NOMO-1 (cell line): ENCODE results near the gene SLC47A1.
A peak's percentile ranks its signal among the peaks of the same experiment; 100 is the strongest.
"Not testable (repeated sequence)": the region's sequence is repeated elsewhere in the genome, so short reads cannot be mapped to it uniquely, and the experiment has no call there.

Experiments used
- DNase-seq, 2 experiments: peaks; one replicate each; lab custom pipeline; 2025; ENCODE audit not compliant: unreplicated experiment in 2 of 2; lab: John Stamatoyannopoulos, UW

SLC47A1 gene

DNA sequence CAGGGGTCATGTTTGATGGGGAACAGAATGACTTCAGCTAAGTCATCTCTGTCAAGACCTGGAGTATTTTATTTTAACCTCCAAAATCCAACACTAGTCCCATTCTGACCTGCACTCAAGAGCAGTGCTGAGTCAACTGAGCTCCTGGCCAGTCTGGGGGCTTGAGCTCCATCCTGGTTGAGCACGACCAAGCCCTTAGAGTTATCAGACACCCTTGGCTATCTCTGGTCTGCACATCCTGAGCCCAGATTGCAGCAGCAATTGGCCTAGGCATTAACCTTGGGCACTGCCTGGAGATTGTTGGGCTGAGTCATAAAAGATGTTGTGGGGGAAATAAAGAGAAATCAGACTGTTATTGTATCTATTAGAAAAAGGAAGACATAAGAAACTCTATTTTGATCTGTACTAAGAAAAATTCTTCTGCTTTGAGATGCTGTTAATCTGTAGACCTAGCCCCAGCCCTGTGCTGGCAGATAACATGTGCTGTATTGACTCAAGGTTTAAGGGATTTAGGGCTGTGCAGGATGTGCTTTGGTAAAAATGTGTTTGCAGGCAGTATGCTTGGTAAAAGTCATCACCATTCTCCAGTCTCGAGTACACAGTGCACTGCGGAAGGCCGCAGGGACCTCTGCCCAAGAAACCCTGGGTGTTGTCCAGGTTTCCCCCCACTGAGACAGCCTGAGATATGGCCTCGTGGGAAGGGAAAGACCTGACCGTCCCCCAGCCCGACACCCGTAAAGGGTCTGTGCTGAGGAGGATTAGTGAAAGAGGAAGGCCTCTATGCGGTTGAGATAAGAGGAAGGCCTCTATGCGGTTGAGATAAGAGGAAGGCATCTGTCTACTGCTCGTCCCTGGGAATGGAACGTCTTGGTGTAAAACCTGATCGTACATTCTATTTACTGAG lies 14.0 kb upstream of the SLC47A1 start:
- peak; percentile 70 to 82 for DNase-seq

DNA sequence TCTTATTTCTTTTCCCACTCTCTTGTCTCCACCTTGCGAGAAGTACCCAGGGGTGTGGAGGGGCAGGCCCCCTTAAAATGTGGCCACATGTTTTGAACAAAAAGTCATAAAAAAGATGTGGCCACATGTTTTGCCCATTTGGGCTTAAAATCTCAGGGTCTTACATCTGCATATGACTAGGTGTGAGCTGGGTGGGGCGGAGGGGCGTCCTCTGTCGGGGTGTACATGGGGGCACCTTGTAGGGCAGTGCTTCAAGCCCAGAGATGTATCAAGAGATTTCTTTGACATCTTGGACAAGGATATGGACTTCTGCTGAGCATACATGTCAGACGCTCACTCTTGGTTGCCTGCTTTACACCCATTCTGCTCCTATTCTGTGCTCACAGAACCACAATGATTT lies 13.0 kb upstream of the SLC47A1 start:
- DNase-seq = no peak

DNA sequence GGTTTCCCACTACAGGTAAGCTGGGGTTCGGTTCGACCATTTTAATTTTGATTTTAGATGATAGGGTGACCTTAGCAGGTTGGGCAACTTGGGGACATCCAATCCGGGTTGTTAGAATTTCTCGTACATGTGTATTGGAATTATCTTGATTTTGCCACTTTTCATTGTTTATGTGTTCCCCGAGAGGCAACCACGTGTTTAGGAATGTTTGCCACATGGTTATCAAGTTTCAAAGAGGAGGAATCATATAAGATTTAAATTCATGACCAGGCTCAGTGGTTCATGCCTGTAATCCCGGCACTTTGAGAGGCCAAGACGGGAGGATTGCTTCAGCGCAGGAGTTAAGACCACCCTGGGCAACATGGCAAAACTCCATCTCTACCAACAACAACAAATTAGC lies 10.0 kb upstream of the SLC47A1 start:
- DNase-seq = no peak

DNA sequence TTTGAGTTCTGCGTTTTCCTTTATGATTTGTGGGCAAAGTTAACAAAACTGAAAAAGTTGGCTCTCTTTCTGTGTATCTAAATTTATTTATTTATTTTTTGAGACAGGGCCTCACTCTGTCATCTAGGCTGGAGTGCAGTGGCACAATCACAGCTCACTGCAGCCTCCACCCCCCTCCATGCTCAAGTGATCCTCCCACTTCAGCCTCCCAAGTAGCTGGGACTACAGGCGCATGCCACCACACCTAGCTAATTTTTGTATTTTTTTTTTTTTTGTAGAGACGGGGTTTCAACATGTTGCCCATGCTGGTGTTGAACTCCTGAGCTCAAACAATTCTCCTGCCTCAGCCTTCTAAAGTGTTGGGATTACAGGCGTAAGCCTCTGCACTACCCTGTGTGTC lies 6.7 kb upstream of the SLC47A1 start:
- DNase-seq = not testable (repeated sequence)

DNA sequence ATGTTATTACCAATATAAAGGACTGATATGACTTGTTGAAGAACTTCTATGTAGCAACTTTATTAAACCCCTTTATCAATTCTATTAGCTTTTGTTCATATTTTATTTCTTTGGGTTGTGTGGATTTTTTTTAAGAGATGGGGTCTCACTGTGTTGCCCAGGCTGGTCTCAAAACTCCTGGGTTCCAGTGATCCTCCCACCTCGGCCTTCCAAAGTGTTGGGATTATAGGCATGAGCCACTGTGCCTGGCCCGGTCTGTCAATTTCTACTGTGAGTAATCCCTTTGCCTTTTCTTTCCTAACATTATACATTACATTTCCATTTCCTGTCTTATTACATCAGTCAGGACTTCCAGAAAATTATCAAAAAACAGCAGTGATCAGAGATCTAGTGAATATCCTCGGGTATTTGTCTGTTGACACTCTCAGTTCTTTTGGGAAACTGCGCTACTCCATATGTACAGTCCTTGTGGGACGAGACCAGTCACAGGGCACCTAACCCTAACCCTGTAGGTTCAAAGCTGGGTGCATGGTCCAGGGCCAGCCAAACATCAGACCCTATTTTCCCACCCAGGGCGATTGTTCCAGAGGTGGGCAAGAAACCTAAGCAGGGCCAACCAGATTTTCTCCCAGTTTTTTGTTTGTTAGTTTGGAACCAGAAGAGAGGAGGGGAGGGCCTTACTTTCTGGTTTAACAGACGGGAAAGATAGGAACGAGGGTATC lies 1.7 kb upstream of the SLC47A1 start:
- DNase-seq = no peak

DNA sequence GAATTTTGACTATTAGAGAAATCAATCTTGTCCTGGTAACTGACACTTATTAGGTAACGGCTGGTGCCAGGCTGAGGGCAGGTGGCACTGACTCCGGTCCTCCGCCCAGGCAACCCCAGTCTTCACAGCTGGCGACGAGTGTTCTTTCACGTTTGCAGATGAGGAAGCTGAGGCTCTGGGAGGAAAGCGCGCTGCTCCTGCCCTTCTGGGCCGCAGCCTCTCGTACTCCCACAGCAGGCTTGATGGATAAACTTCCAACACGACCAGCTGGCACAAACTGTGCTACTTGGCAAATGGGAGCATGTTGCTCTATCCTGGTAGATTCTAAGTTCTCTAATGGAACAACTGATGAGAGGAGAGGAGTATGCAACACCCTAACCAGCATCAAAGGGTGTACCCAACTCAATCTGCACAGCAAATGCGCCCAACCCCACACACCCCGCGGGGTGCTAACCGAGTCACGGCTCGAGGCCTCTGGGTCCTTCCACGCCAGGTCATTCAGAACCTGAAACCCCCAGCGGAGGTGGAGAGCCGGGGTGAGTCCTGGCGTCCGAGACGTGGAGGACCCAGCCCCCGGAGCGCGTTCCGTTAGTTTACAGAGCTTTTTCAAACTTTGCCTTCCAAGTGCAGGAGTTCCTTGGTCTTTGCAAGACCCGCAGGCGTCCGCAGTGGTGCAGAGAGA lies 477 bp upstream of the SLC47A1 start:
- DNase-seq = no peak

DNA sequence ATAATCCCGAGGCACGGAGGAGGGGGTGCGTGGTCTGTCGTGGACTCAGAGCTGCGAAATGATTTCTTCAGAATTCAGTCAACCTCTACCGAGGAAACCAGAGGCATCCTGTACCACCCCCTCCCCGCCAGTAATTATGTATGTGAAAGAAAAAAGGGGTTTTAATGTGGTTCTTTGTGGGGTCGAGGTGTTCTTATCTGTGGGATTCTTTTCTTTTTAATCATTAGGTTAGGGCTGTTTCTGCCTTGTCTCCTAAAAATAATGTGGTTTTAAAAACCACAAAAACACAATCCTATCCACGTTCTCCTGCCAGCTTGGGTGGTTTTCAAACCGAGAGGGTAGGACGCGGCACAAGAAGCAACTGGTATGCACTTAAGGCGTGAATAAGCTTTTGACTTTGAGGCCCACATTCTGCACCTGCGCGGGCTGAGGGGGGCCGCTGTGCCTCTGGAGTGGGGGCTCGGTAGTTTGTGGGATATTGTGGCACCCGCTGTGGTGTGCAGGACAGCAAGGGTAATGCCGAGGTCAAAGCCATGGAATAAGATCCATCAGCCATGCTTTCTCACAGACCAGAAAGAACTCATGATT lies 1.0 kb downstream of the SLC47A1 start:
- no peak for DNase-seq

DNA sequence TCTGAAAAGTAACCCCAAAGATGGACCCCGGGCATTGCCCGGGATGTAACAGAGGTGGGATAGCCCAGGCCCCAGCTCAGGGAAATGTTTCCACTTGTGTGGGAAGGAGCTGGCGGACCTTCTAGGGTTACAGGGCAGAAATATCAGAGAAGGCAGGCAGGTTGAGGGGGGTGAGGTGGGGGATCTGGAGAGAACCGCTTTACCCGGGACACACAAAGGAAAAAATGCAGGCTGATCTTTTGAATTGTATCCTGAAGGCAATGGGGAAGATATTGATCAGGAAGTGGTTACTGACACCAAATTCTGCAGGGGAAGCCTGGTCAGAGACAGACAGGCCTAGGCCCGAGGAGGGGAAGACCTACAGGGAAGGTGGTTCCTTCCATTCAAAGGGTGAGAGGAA lies 3.5 kb downstream of the SLC47A1 start:
- DNase-seq = no peak

DNA sequence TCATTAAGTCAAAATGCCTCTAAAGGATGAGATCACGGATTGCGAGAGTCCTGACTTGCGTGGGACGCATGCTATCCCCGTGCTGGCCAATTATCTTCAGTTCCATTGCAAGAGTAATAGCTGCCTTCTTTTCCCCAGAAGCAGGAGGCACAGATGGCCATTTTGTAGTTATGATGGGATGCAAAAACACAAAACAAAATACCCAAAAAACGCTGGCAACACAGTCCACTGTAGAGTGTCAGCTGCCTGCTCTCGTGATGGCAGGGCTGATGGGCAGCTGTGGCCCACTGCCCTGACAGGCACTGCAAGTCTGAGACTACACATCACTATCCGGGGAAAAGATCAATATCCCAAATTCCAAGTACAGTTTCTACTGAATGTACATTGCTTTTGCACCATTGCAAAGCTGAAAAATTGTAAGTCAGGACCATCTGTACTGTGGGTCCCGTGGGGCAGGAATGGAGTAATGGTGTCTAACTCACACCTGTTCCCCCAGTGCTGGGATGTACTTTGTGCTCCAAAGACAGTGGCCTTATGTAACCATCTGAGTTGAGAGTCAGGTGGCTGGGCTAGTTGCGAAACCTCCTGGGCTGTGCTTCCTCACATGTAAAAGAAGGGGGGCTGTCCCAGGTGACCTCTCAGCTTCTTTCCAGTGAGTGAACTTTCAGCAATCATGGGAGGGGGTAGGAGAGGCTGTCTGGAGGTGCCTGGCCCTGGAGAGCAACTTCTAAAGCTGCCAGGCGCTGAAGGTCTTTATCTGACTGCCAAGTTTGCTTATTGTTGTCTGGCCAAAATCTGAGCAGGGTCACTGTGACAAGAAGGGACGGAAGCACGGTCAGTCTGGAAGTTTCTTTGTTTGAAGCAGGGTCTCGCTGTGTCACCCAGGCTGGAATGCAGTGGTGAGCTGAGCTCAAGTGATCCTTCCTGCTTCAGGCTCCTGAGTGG lies 4.7 kb downstream of the SLC47A1 start:
- no peak for DNase-seq

DNA sequence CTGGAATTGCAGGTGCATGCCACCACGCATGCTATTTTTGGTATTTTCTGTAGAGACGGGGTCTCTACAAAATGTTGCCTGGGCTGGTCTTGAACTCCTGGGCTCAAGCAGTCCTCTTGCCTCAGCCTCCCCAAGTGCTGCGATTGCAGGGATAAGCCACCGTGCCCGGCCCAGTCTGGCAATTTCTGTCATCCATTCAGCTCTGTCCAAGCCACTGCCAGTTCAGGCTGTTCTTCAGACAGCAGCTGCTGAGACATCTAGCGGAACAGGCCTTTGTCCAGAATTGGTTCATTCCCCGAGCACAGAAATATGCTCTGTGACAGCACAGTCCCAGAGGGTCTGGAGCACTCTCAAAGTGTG lies 5.4 kb downstream of the SLC47A1 start:
- no peak for DNase-seq

DNA sequence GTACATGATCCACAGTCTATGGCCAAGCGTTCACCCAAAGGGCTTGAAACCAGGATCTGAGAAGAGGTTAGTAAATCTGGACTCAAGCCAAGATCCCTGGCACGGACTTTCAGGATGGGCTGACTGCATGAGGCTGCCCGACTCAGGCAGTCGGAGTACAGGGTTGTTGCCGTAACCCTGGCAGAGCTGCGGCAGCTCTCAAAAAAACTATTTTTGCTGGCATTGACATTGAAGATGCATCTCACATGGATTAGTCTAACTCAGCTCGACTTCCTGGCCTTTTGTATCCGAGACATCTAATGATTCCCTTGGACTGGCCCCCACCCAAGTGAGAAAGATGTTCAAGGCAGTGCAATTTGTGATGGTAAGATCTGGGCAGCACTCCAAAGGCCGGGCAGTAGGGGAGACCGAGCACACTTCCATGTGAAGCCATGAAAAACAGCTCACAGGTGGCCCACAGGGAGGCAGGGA lies 6.2 kb downstream of the SLC47A1 start:
- DNase-seq = no peak

DNA sequence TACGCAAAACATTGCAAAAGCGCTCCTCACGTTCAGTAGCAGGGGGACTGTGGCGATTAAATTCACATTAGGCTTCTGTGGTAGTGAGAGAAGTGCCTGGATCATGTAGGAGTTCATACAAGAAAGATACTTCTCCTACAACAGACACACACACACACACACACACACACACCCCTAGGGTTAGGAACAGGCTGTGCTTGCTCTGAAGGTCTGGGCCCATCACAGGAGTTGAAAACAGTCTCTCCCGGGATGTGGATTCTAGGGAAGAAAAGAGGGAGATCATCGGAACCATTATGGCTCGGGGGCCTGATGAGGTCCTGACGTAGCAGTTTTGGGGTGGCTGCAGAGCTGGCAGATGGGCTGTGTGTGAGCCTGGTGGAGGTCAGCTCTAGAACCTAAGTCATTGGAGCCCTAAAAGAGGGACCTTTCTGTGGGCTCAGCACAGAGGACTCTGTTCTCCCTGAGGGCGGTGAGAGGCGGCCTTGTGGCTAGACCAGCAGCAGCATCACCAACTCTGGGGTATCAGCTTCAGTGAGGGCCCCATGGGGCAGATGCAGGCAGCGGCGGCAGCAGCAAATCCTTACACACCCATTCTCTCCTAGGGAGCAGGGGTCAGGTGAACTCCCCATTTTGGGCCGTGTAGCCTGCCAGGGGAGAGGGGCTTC lies 7.2 kb downstream of the SLC47A1 start:
- DNase-seq = no peak

DNA sequence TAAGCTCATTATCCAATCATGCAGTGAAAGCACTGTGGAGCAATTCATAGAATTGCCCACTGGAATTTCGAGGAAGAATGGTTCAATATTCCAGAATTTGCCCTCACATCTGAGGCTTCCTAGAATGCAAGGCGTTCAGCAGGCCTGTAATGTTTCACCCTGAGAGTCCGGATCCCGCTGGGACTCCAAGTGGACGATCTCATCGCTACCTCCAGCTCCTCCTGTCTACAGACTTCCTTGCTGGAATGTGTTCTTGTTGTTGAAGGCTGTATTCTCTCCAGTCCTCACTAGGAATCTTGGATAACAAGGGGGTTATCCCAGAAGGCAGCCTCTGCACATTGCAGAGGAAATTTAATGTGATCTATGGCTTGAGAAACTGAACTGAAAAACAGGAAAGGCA lies 7.8 kb downstream of the SLC47A1 start:
- DNase-seq = no peak

DNA sequence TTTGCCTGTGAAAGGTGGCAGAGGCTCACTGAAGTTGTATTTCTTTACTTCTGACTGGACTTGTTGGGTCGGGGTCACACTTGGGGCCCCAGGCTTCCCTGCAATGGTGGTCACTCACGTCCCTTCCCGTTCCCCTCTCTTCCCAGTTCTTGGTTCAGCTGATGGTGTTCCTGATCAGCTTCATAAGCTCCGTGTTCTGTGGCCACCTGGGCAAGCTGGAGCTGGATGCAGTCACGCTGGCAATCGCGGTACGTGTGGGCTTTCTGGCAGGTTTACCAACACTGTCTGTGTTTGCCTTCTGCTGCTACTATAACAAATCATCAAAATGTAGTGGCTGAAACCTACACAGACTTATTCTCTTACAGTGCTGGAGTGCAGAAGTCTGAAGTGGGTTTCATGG lies 8.6 kb downstream of the SLC47A1 start:
- DNase-seq = no peak

DNA sequence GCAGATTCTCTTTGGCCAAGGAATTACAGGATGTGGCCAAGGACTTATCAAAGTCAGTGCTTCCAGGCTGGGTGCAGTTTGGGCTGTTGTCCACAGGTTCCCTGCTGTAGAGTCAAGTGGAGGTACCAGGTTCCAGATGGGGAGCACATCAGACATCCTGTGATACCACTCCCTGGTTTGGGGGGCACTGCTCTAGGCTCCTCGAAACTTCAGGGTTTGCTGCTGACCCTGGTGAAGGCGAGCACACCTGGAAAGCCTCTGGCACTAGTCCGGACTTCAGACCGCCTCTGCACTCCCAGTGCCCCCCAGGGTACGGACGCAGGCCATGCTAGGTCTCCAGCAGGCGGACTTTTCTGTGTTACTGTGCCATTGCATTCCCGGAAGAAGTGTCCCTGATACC lies 10.7 kb downstream of the SLC47A1 start:
- DNase-seq = no peak

DNA sequence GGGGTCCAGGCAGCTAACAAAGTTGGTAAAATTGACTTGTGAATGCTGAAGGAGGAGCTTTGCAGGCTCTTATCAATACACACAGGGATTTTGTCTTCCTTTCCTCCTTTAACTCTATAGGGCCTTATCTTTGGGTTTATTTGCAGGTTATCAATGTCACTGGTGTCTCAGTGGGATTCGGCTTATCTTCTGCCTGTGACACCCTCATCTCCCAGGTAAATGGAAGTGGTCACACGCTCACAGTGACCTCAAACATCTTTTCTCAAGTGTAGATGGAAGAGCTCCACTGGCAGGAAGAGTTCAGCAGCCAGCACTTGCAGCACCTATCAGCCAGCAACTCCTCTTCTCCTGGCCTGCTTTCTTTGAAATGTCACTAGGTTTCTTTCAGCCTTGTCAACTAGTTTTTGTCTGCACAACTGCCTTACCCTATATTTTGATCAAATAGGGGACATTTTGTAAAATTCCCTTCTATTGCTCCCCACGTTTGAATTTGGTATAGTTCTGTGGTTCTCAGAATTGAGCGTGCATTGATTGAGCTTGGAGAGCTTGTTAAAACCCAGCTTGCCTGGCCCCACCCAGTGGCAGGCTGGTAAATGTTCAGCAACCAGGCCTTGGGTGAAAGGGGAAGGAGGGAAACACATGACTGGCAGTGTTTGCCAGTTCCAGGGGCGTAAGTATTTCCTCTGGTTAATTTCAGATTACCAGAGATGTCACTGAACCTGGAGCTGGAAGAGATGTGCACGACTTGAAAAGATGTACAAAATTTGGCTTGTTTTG lies 12.8 kb downstream of the SLC47A1 start:
- DNase-seq = peak; percentile 63 to 73

DNA sequence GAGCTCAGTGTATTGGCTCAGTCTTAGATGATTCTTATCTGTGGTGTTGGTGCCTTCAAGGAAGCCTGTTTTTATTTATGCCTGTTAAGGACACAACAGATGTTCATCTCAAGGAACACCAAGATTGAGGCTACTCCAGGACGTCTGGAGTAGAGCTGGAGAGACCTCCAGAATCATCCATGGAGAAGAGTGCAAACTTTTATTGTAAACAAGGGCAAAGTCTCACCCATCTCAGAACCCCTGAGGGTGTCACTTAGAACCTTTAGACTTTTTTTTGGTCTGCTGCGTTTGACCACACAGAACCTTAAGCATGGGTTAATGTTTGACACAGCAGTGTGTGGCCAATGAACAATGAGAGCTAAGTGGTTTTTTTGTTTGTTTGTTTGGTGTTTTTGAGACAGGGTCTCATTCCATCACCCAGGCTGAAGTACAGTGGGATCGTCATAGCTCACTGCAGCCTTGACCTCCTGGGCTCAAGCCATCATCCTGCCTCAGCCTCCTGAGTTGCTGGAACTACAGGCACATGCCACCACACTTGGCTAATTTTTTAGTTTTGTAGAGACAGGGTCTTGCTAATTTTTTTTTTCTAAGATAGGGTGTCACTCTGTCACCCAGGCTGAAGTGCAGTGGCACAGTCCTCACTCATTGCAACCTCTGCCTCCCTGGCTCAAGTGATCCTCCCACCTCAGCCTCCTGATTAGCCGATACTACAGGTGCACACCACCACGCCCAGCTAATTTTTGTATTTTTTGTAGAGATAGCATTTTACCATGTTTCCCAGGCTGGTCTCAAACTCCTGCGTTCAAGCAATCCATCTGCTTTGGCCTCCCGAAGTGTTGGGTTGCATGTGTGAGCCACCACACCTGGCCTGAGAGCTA lies 16.3 kb downstream of the SLC47A1 start:
- DNase-seq = no peak

DNA sequence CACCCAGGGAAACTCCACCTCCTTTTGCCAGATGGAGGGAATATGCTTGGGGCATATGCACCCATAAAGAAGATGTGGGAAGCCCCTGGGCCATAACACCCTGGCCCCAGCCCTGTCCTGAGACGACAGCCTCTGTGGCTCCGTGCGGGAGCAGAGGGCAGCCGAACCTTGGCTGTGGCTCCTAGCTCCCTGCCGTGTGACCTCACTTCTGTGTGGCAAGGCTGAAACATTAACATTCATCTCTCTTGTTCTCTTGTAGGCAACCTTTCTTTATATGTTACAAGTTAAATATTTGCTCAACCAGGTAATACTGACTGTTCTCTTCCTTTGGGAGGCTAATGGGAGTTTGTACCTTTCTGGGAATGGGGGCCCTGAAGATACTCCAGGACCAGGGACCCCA lies 17.5 kb downstream of the SLC47A1 start:
- no peak for DNase-seq
